GM12865 (cell line): ENCODE measurements around the gene CERKL.

Experiments
- DNase-seq: peaks from one replicate; pipeline ENCODE4 v3.0.0; 2010; ENCODE audit warnings: low read depth
- H3K4me3 ChIP-seq: 2 replicates; pipeline ENCODE4 v1.5.1; 2011; ENCODE audit warnings: mild to moderate bottlenecking, low read depth, low read length, control low read depth
- CTCF ChIP-seq: IDR thresholded peaks from 2 replicates; pipeline ENCODE4 v1.5.1; 2011; ENCODE audit warnings: low read length, control low read depth, low read depth, inconsistent platforms; ENCODE audit not compliant: insufficient read depth; ENCODE audit errors: missing control alignments

Gene CERKL

GRCh38 chr2:181566334-181567032 lies 90.4 kb downstream of the CERKL start:
- DNase-seq, result no peak

GRCh38 chr2:181563101-181563692 lies 93.7 kb downstream of the CERKL start:
- H3K4me3 ChIP-seq, result no peak overlapping the region

More at GRCh38 chr2:181566334-181567032, 90.4 kb downstream of the CERKL start:
- no peak for TF ChIP-seq CTCF
- H3K4me3 ChIP-seq, result no peak overlapping the region

GRCh38 chr2:181558371-181558770 lies 98.5 kb downstream of the CERKL start:
- no peak for DNase-seq
- no peak for TF ChIP-seq CTCF
- no peak overlapping the region for H3K4me3 ChIP-seq

More at GRCh38 chr2:181563101-181563692, 93.7 kb downstream of the CERKL start:
- DNase-seq, result no peak
- TF ChIP-seq CTCF, result no peak

- DNase-seq, result no peak
- no peak for TF ChIP-seq CTCF
- H3K4me3 ChIP-seq, result no peak overlapping the region
These were observed 102.7 kb downstream of the CERKL start for GRCh38 chr2:181554061-181554830.

- TF ChIP-seq CTCF, result no peak
- H3K4me3 ChIP-seq, result no peak overlapping the region
- no peak for DNase-seq
These were observed 103.7 kb downstream of the CERKL start for GRCh38 chr2:181553244-181553643.

GRCh38 chr2:181552808-181553207 lies 104.1 kb downstream of the CERKL start:
- no peak for DNase-seq
- H3K4me3 ChIP-seq, result no peak overlapping the region
- no peak for TF ChIP-seq CTCF
